KMS-11 (cell line): ENCODE measurements around the gene DLD.

Experiments
- H2AFZ ChIP-seq: fragments of 200-600 bp; sonication (generic); 2 replicates; pipeline ENCODE4 v1.6.1; 2016; ENCODE audit warnings: antibody characterized with exemption, mixed run types, low read depth
- H3K27ac ChIP-seq: fragments of 200-600 bp; sonication (generic); 2 replicates; pipeline ENCODE4 v1.6.1; 2016; ENCODE audit warnings: mild to moderate bottlenecking, mixed run types
- H3K27me3 ChIP-seq: fragments of 200-600 bp; sonication (generic); 2 replicates; pipeline ENCODE4 v1.6.1; 2017; ENCODE audit warnings: mild to moderate bottlenecking, low read depth, mixed run types, moderate library complexity; ENCODE audit not compliant: insufficient read depth
- H3K36me3 ChIP-seq: fragments of 200-600 bp; sonication (generic); 2 replicates; pipeline ENCODE4 v1.6.1; 2017; ENCODE audit warnings: mild to moderate bottlenecking, mixed run types; ENCODE audit not compliant: insufficient read depth
- H3K4me1 ChIP-seq: fragments of 200-600 bp; sonication (generic); 2 replicates; pipeline ENCODE4 v1.6.1; 2016; ENCODE audit warnings: mild to moderate bottlenecking, low read depth, mixed run types; ENCODE audit not compliant: poor library complexity, severe bottlenecking
- H3K4me2 ChIP-seq: fragments of 200-600 bp; sonication (generic); 2 replicates; pipeline ENCODE4 v1.7.0; 2016; ENCODE audit warnings: mild to moderate bottlenecking, mixed run types
- H3K4me3 ChIP-seq: fragments of 200-600 bp; sonication (generic); IDR thresholded peaks from 2 replicates; pipeline ENCODE4 v1.6.1; 2017; ENCODE audit warnings: low read depth, low read length, mixed read lengths; ENCODE audit not compliant: insufficient read depth
- H3K79me2 ChIP-seq: fragments of 200-600 bp; sonication (generic); 2 replicates; pipeline ENCODE4 v1.6.1; 2016; ENCODE audit warnings: low read depth, mixed run types; ENCODE audit not compliant: insufficient read depth
- H3K9ac ChIP-seq: fragments of 200-600 bp; sonication (generic); 2 replicates; pipeline ENCODE4 v1.6.1; 2016; ENCODE audit warnings: mild to moderate bottlenecking, mixed run types
- H4K20me1 ChIP-seq: fragments of 200-600 bp; sonication (generic); 2 replicates; pipeline ENCODE4 v1.6.1; 2016; ENCODE audit warnings: mild to moderate bottlenecking, mixed run types; ENCODE audit not compliant: insufficient read depth
- TF ChIP-seq, protein P1 (sequence below): fragments of 200-600 bp; sonication (generic); conservative IDR thresholded peaks from 2 replicates; pipeline ENCODE4 v1.6.1; 2017; ENCODE audit warnings: low read depth, mild to moderate bottlenecking, antibody characterized with exemption, low read length, moderate library complexity, mixed read lengths

Gene DLD

DNA sequence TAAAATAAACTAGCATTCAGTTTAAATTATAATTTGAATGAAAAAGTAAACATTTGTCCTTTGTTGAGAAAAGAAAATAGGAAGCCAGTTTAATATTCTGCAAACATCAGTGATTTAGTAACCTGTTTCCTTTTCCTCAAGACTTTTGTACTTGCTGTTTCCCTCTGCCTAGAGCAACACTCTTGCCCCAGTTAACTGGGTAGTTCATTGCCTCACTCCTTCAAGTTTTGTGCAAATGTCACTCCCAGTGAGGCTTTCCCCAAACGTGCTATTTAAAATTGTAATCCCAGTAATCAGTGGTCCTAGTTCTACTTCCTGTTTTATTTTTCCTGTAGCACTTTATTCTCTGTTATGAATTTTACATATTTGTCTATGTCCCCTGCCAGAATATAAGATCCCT lies 23.8 kb downstream of the DLD start:
- H3K36me3 ChIP-seq: peaks cover 9% of the 10 kb centered on the region; the same call in 1 of the 2 replicates

GRCh38 chr7:107915541-107915940 lies 24.6 kb downstream of the DLD start:
- H3K4me2 ChIP-seq: no peak overlapping the region
- H3K79me2 ChIP-seq: peaks cover 7% of the 10 kb centered on the region; the same call in 1 of the 2 replicates
- H2AFZ ChIP-seq: no peak overlapping the region
- H3K27ac ChIP-seq: no peak overlapping the region
- H3K4me1 ChIP-seq: peaks cover 31% of the 10 kb centered on the region
- H3K27me3 ChIP-seq: no peaks in the 10 kb centered on the region
- H3K4me3 ChIP-seq: no peak overlapping the region
- TF ChIP-seq, protein P1, sequence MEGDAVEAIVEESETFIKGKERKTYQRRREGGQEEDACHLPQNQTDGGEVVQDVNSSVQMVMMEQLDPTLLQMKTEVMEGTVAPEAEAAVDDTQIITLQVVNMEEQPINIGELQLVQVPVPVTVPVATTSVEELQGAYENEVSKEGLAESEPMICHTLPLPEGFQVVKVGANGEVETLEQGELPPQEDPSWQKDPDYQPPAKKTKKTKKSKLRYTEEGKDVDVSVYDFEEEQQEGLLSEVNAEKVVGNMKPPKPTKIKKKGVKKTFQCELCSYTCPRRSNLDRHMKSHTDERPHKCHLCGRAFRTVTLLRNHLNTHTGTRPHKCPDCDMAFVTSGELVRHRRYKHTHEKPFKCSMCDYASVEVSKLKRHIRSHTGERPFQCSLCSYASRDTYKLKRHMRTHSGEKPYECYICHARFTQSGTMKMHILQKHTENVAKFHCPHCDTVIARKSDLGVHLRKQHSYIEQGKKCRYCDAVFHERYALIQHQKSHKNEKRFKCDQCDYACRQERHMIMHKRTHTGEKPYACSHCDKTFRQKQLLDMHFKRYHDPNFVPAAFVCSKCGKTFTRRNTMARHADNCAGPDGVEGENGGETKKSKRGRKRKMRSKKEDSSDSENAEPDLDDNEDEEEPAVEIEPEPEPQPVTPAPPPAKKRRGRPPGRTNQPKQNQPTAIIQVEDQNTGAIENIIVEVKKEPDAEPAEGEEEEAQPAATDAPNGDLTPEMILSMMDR: no peak
- H3K9ac ChIP-seq: no peak overlapping the region
- H4K20me1 ChIP-seq: no peaks in the 10 kb centered on the region
- peaks cover 8% of the 10 kb centered on the region; the same call in 1 of the 2 replicates for H3K36me3 ChIP-seq

More for the DNA sequence above, 23.8 kb downstream of the DLD start:
- Histone ChIP-seq H3K79me2 (peaks cover 7% of the 10 kb centered on the region; the same call in 1 of the 2 replicates), H3K4me3 (no peak overlapping the region), H3K4me1 (peaks cover 24% of the 10 kb centered on the region), H3K4me2 (no peak overlapping the region), H2AFZ (no peak overlapping the region), H3K9ac (no peak overlapping the region), H4K20me1 (no peaks in the 10 kb centered on the region), H3K27ac (no peak overlapping the region), H3K27me3 (no peaks in the 10 kb centered on the region)
- TF ChIP-seq, protein P1: no peak

GRCh38 chr7:107917763-107918651 lies 27.0 kb downstream of the DLD start:
- Histone ChIP-seq H3K27ac (no peak overlapping the region), H3K79me2 (peaks cover 4% of the 10 kb centered on the region; the same call in 1 of the 2 replicates), H3K4me3 (no peak overlapping the region), H3K9ac (no peak overlapping the region), H3K4me1 (peaks cover 37% of the 10 kb centered on the region), H4K20me1 (no peaks in the 10 kb centered on the region), H3K27me3 (no peaks in the 10 kb centered on the region), H3K36me3 (peaks cover 3% of the 10 kb centered on the region; the same call in 1 of the 2 replicates), H2AFZ (no peak overlapping the region), H3K4me2 (no peak overlapping the region)
- TF ChIP-seq, protein P1: no peak

- Histone ChIP-seq H3K4me2 (no peak overlapping the region), H3K4me1 (peaks cover 39% of the 10 kb centered on the region), H3K4me3 (no peak overlapping the region), H2AFZ (no peak overlapping the region), H3K27me3 (no peaks in the 10 kb centered on the region), H3K36me3 (peaks cover 3% of the 10 kb centered on the region; the same call in 1 of the 2 replicates), H3K79me2 (no peaks in the 10 kb centered on the region; the same call in 1 of the 2 replicates), H4K20me1 (no peaks in the 10 kb centered on the region), H3K9ac (no peak overlapping the region), H3K27ac (no peak overlapping the region)
- TF ChIP-seq, protein P1: no peak
Observed at GRCh38 chr7:107918948-107919347, 28.0 kb downstream of the DLD start.
